H1 (cell line): Measurements from ENCODE around the gene SPINDOC. TPM values are rescaled to one million over a fixed set of nuclear protein-coding genes. Genes with fewer than 3 reads are reported as not detected.

Experiments used
- CTCF ChIA-PET: fragments of 300-600 bp; sonication (Branson Sonifier 250); formaldehyde crosslinking; loops from one replicate; lab custom pipeline; 2021; ENCODE audit not compliant: partially characterized antibody; lab: Charles Lee
- POLR2A ChIA-PET: fragments of 300-600 bp; sonication (Branson Sonifier 250); formaldehyde crosslinking; loops from one replicate; lab custom pipeline; 2021; ENCODE audit warnings: inconsistent platforms; ENCODE audit not compliant: partially characterized antibody; lab: Charles Lee
- DNase-seq, 2 experiments: peaks; one replicate each; pipeline versions ENCODE4 v3.0.0 to v3.0.0-alpha.2; 2010 to 2022; ENCODE audit warnings: low spot score in 2 of 2, low read depth in 1 of 2, mixed read lengths in 1 of 2
- FAIRE-seq: peaks from 2 replicates; lab custom pipeline; 2011; peaks lifted over from hg19 to GRCh38; lab: Jason Lieb, UNC
- H2AFZ ChIP-seq: 2 replicates; pipeline ENCODE4 v1.8.1; 2012; ENCODE audit warnings: low read length, inconsistent platforms
- H2AK5ac ChIP-seq: 2 replicates; pipeline ENCODE4 v1.6.1; 2013; ENCODE audit warnings: low read depth, low read length
- H2BK120ac ChIP-seq: replicated peaks from 2 replicates; pipeline ENCODE3; 2013; ENCODE audit warnings: low read depth, low read length, inconsistent platforms
- H2BK12ac ChIP-seq: 2 replicates; pipeline ENCODE4 v1.6.1; 2013; ENCODE audit warnings: low read depth, low read length
- H2BK15ac ChIP-seq: 2 replicates; pipeline ENCODE4 v1.6.1; 2013; ENCODE audit warnings: low read length
- H2BK20ac ChIP-seq: 2 replicates; pipeline ENCODE4 v1.6.1; 2013; ENCODE audit warnings: low read length
- H2BK5ac ChIP-seq: 2 replicates; pipeline ENCODE4 v1.6.1; 2013; ENCODE audit warnings: low read depth, low read length
- H3K14ac ChIP-seq: 2 replicates; pipeline ENCODE4 v1.6.1; 2013; ENCODE audit warnings: inconsistent platforms; ENCODE audit not compliant: insufficient read length
- H3K18ac ChIP-seq: 2 replicates; pipeline ENCODE4 v1.6.1; 2013; ENCODE audit warnings: low read length; ENCODE audit errors: extremely low read depth
- H3K23ac ChIP-seq: 2 replicates; pipeline ENCODE4 v1.6.1; 2013; ENCODE audit warnings: inconsistent platforms; ENCODE audit not compliant: insufficient read length
- H3K23me2 ChIP-seq: 2 replicates; pipeline ENCODE4 v1.6.1; 2013; ENCODE audit warnings: low read depth, low read length
- H3K27ac ChIP-seq: 2 replicates; pipeline ENCODE4 v1.6.1; 2011; ENCODE audit warnings: low read depth, low read length, inconsistent platforms
- H3K27me3 ChIP-seq, 4 experiments: replicated peaks in 1 of 4; 1 replicate in 1 of 4; 2 replicates in 3 of 4; pipeline versions ENCODE4 v1.6.1 to v1.8.1; 2011 to 2013; ENCODE audit warnings: low read length in 3 of 4, mild to moderate bottlenecking in 3 of 4, inconsistent platforms in 2 of 4, mixed read lengths in 2 of 4, moderate library complexity in 1 of 4; ENCODE audit not compliant: control insufficient read depth in 3 of 4, insufficient read depth in 3 of 4; ENCODE audit errors: extremely low read depth in 1 of 4
- H3K36me3 ChIP-seq, 4 experiments: 2 replicates each; pipeline versions ENCODE4 v1.6.1 to v1.8.1; 2011 to 2013; ENCODE audit warnings: mild to moderate bottlenecking in 4 of 4, low read length in 3 of 4, moderate library complexity in 2 of 4, control low read depth in 1 of 4, inconsistent platforms in 1 of 4; ENCODE audit not compliant: insufficient read depth in 4 of 4, control insufficient read depth in 2 of 4
- H3K4ac ChIP-seq: replicated peaks from 2 replicates; pipeline ENCODE3; 2013; ENCODE audit warnings: low read length, low read depth, mixed read lengths, inconsistent platforms; ENCODE audit not compliant: insufficient read length
- H3K4me1 ChIP-seq, 4 experiments: replicated peaks in 1 of 4; 1 replicate in 1 of 4; 2 replicates in 3 of 4; pipeline versions ENCODE4 v1.6.1 to v1.8.1; 2011 to 2013; ENCODE audit warnings: low read length in 3 of 4, inconsistent platforms in 2 of 4, mixed read lengths in 1 of 4; ENCODE audit not compliant: insufficient read depth in 4 of 4, control insufficient read depth in 3 of 4
- H3K4me2 ChIP-seq, 2 experiments: 2 replicates each; pipeline versions ENCODE4 v1.6.1 to v1.8.1; 2011 to 2013; ENCODE audit warnings: low read depth in 2 of 2, low read length in 2 of 2, control low read depth in 1 of 2, inconsistent platforms in 1 of 2, mild to moderate bottlenecking in 1 of 2; ENCODE audit not compliant: insufficient read depth in 1 of 2
- H3K4me3 ChIP-seq, 4 experiments: fragments of 200-600, 300-600 bp in 1 of 4; sonication (generic), shearing (Covaris generic), sonication (Bioruptor Twin) in 1 of 4; 2 replicates each; pipeline versions ENCODE4 v1.5.1 to v1.8.1; 2011 to 2016; ENCODE audit warnings: low read length in 4 of 4, low read depth in 3 of 4, control low read depth in 2 of 4, inconsistent platforms in 2 of 4, mild to moderate bottlenecking in 2 of 4, mixed read lengths in 1 of 4, moderate library complexity in 1 of 4; ENCODE audit not compliant: insufficient read depth in 2 of 4; ENCODE audit errors: extremely low read depth in 1 of 4
- H3K56ac ChIP-seq: replicated peaks from 2 replicates; pipeline ENCODE3; 2013; ENCODE audit warnings: low read depth, mild to moderate bottlenecking, mixed read lengths, low read length, inconsistent platforms; ENCODE audit not compliant: insufficient read length
- H3K79me1 ChIP-seq: 2 replicates; pipeline ENCODE4 v1.6.1; 2013; ENCODE audit warnings: low read depth, low read length, control low read depth
- H3K79me2 ChIP-seq, 2 experiments: 2 replicates each; pipeline versions ENCODE4 v1.6.1 to v1.8.1; 2012 to 2013; ENCODE audit warnings: low read length in 2 of 2, mild to moderate bottlenecking in 2 of 2, inconsistent platforms in 1 of 2; ENCODE audit not compliant: insufficient read depth in 2 of 2, control insufficient read depth in 1 of 2
- H3K9ac ChIP-seq, 4 experiments: replicated peaks in 1 of 4; 1 replicate in 1 of 4; 2 replicates in 3 of 4; pipeline versions ENCODE4 v1.6.1 to v1.8.1; 2011 to 2013; ENCODE audit warnings: low read depth in 3 of 4, low read length in 3 of 4, control low read depth in 2 of 4, mild to moderate bottlenecking in 2 of 4, moderate library complexity in 2 of 4, inconsistent platforms in 1 of 4; ENCODE audit errors: extremely low read depth in 1 of 4
- H3K9me3 ChIP-seq, 2 experiments: 2 replicates each; pipeline versions ENCODE4 v1.6.1 to v1.8.1; 2012 to 2013; ENCODE audit warnings: mild to moderate bottlenecking in 2 of 2, moderate library complexity in 2 of 2, control low read depth in 1 of 2, inconsistent platforms in 1 of 2, low read depth in 1 of 2, low read length in 1 of 2, mixed read lengths in 1 of 2; ENCODE audit not compliant: insufficient read depth in 2 of 2
- H4K20me1 ChIP-seq, 2 experiments: replicated peaks in 1 of 2; 2 replicates each; pipeline versions ENCODE3 to v1.8.1; 2011 to 2013; ENCODE audit warnings: inconsistent platforms in 2 of 2, low read length in 2 of 2, mild to moderate bottlenecking in 1 of 2; ENCODE audit not compliant: insufficient read depth in 2 of 2, control insufficient read depth in 1 of 2
- H4K5ac ChIP-seq: 2 replicates; pipeline ENCODE4 v1.6.1; 2013; ENCODE audit warnings: low read length, low read depth, mixed read lengths, inconsistent platforms; ENCODE audit not compliant: insufficient read length
- H4K8ac ChIP-seq: 2 replicates; pipeline ENCODE4 v1.8.0; 2013; ENCODE audit warnings: mild to moderate bottlenecking, moderate library complexity, low read length, inconsistent platforms; ENCODE audit not compliant: insufficient read depth; ENCODE audit errors: extremely low read depth
- H4K91ac ChIP-seq: replicated peaks from 2 replicates; pipeline ENCODE3; 2013; ENCODE audit warnings: low read length, mixed read lengths, inconsistent platforms; ENCODE audit not compliant: insufficient read length
- CEBPB ChIP-seq: IDR thresholded peaks from 2 replicates; pipeline ENCODE4 v1.6.1; 2012; ENCODE audit warnings: low read depth, low read length
- CHD2 ChIP-seq: IDR thresholded peaks from 2 replicates; pipeline ENCODE4 v1.6.1; 2012; ENCODE audit warnings: low read length, improper control_type of control experiment
- FOSL1 ChIP-seq: IDR thresholded peaks from 2 replicates; pipeline ENCODE4 v1.6.1; 2011; ENCODE audit warnings: mild to moderate bottlenecking, low read depth, low read length, moderate library complexity; ENCODE audit not compliant: insufficient read depth
- RBBP5 ChIP-seq: IDR thresholded peaks from 2 replicates; pipeline ENCODE4 v1.7.1; 2012; ENCODE audit warnings: low read depth, mild to moderate bottlenecking, inconsistent platforms, low read length, moderate library complexity, borderline replicate concordance
- RFX5 ChIP-seq: IDR thresholded peaks from 2 replicates; pipeline ENCODE4 v1.6.1; 2011; ENCODE audit warnings: low read depth, low read length, improper control_type of control experiment, borderline replicate concordance
- SP2 ChIP-seq: IDR thresholded peaks from 2 replicates; pipeline ENCODE4 v1.6.1; 2012; ENCODE audit warnings: mild to moderate bottlenecking, low read length, inconsistent platforms
- SUZ12 ChIP-seq: fragments of 200-600 bp; sonication (generic); IDR thresholded peaks from 2 replicates; pipeline ENCODE4 v1.6.1; 2012; ENCODE audit warnings: mild to moderate bottlenecking, inconsistent platforms, low read length, moderate library complexity, mixed read lengths
- TBP ChIP-seq: IDR thresholded peaks from 2 replicates; pipeline ENCODE4 v1.6.1; 2011; ENCODE audit warnings: low read depth, low read length, improper control_type of control experiment
- TEAD4 ChIP-seq: IDR thresholded peaks from 2 replicates; pipeline ENCODE4 v1.6.1; 2012; ENCODE audit warnings: low read depth, low read length, inconsistent platforms, mixed read lengths
- WGBS, 2 experiments: shearing (Covaris generic) in 1 of 2; methylation state at CpG; one replicate each; pipeline versions ENCODE4 v1.1.6 to v1.1.7; 2013 to 2015; ENCODE audit warnings: low lambda C conversion rate in 2 of 2, mixed read lengths in 2 of 2, inconsistent platforms in 1 of 2, low coverage in 1 of 2, missing lambda C conversion rate in 1 of 2; ENCODE audit not compliant: insufficient replicate concordance in 2 of 2, insufficient coverage in 1 of 2, insufficient read length in 1 of 2; ENCODE audit errors: extremely low coverage in 1 of 2, missing lambda C conversion rate in 1 of 2; 5-methylcytosine and 5-hydroxymethylcytosine counted together
- polyA plus RNA-seq, 7 experiments: library from polyadenylated mRNA; depleted of rRNA in 3 of 7; stranded (reverse) in 5 of 7; unstranded in 2 of 7; fragments of >200 nt in 5 of 7; fragments of 200-250 nt in 2 of 7; gene quantifications; 1 replicate in 5 of 7; 2 replicates in 1 of 7; 4 replicates in 1 of 7; pipeline versions ENCODE4 v1.2.1 to v1.2.3, GENCODE V29; 2011 to 2013; ENCODE audit warnings: missing spikeins in 2 of 7, mixed read lengths in 2 of 7
- total RNA-seq: library from RNA; stranded (reverse); fragmentation: NEBNext Ultra II Directional; extraction: Animal tissue kit (Norgen Biotek cat#: 25700); gene quantifications from 2 replicates; pipeline ENCODE4 v1.2.1, GENCODE V29; 2021

The SPINDOC gene
- total and polyA plus RNA-seq, 2 of the 8 experiments (the other 6 are each of a cell fraction or from before 2014, with no cell fraction given): 78.7 to 99.7 TPM

GRCh38 chr11:63858628-63859550 is 45.6 kb downstream of the SPINDOC start:
- Histone ChIP-seq H3K18ac (no peak overlapping the region), H3K27ac (no peak overlapping the region), H3K4me3 (no peak overlapping the region), H3K27me3 (no peaks in the 10 kb centered on the region), H2AFZ (no peak overlapping the region), H3K4ac (no peak overlapping the region), H3K79me2 (peaks cover 0 to 64% of the 10 kb centered on the region in 2 experiments; a peak in 2 of 4 replicates), H2AK5ac (no peak overlapping the region), H3K56ac (no peak overlapping the region), H3K79me1 (peaks cover 11% of the 10 kb centered on the region), H3K23ac (no peak overlapping the region), H3K4me1 (no peaks in the 10 kb centered on the region; a peak in 2 of 7 replicates), H4K8ac (no peak overlapping the region), H2BK15ac (no peak overlapping the region), H2BK120ac (no peak overlapping the region), H4K5ac (no peak overlapping the region), H3K9me3 (no peaks in the 10 kb centered on the region), H4K20me1 (peaks cover 0 to 9% of the 10 kb centered on the region in 2 experiments), H3K36me3 (peaks cover 0 to 5% (median 0%) of the 10 kb centered on the region in 4 experiments; a peak in 1 of 8 replicates), H3K4me2 (no peak overlapping the region), H3K14ac (no peak overlapping the region), H4K91ac (no peak overlapping the region), H3K9ac (no peak overlapping the region), H3K23me2 (no peaks in the 10 kb centered on the region), H2BK20ac (no peak overlapping the region), H2BK12ac (no peak overlapping the region), H2BK5ac (no peak overlapping the region)
- DNase-seq (no peak), FAIRE-seq (no peak)
- POLR2A ChIA-PET: interaction anchor here (0.7 to 4.7 kb wide), 3 partner anchors 12 to 90 kb away, joined by 3 to 22 read pairs (median 3); no protein-coding TSS in a partner anchor
- CTCF ChIA-PET: interaction anchor here (0.6 to 1.5 kb wide), 8 partner anchors 17 to 75 kb away, joined by 3 to 4 read pairs (median 3); no protein-coding TSS in a partner anchor
- WGBS, 2 experiments: 95% methylated on average over 8 of the region's 11 CpGs; no CpG with 5 or more reads in 1 of the 2 experiments
- TF ChIP-seq CEBPB: no peak
- TF ChIP-seq SUZ12: no peak
- TF ChIP-seq FOSL1: no peak
- TF ChIP-seq CHD2: no peak
- TF ChIP-seq SP2: no peak
- no peak for TF ChIP-seq RBBP5
- TF ChIP-seq TEAD4: no peak
- TF ChIP-seq RFX5: no peak
- TF ChIP-seq TBP: no peak
